IMR-90 (cell line): ENCODE data around the gene RASIP1.

Source experiments
- BHLHE40 ChIP-seq: fragments of 150-350 bp; IDR thresholded peaks from 2 replicates; pipeline ENCODE4 v1.6.1; 2016; ENCODE audit warnings: mild to moderate bottlenecking, low read depth, low read length
- CEBPB ChIP-seq: IDR thresholded peaks from 2 replicates; pipeline ENCODE4 v1.6.1; 2012; ENCODE audit warnings: low read depth, low read length, improper control_type of control experiment
- CHD1 ChIP-seq: IDR thresholded peaks from 2 replicates; pipeline ENCODE4 v1.6.1; 2012; ENCODE audit warnings: low read depth, low read length, improper control_type of control experiment
- FOS ChIP-seq: fragments of 150-350 bp; IDR thresholded peaks from 2 replicates; pipeline ENCODE4 v1.6.1; 2016; ENCODE audit warnings: low read depth, low read length
- MXI1 ChIP-seq: IDR thresholded peaks from 2 replicates; pipeline ENCODE4 v1.6.1; 2012; ENCODE audit warnings: low read depth, mild to moderate bottlenecking, low read length, moderate library complexity, borderline replicate concordance
- POLR2A ChIP-seq: IDR thresholded peaks from 2 replicates; pipeline ENCODE4 v1.6.1; 2012; ENCODE audit warnings: mild to moderate bottlenecking, low read depth, low read length
- RAD21 ChIP-seq: IDR thresholded peaks from 2 replicates; pipeline ENCODE4 v1.6.1; 2012; ENCODE audit warnings: low read length, improper control_type of control experiment
- RCOR1 ChIP-seq: IDR thresholded peaks from 2 replicates; pipeline ENCODE4 v1.6.1; 2012; ENCODE audit warnings: mild to moderate bottlenecking, low read length, improper control_type of control experiment; ENCODE audit not compliant: insufficient replicate concordance
- SMC3 ChIP-seq: fragments of 150-350 bp; IDR thresholded peaks from 2 replicates; pipeline ENCODE4 v1.6.1; 2016; ENCODE audit warnings: low read depth, mild to moderate bottlenecking, antibody characterized with exemption, low read length, moderate library complexity
- TF ChIP-seq, protein P1 (sequence below): conservative IDR thresholded peaks from 2 replicates; pipeline ENCODE4 v1.5.1; 2012; ENCODE audit warnings: mild to moderate bottlenecking, low read depth, low read length, improper control_type of control experiment
- TF ChIP-seq, protein P2 (sequence below): fragments of 150-350 bp; IDR thresholded peaks from 2 replicates; pipeline ENCODE4 v1.6.1; 2016; ENCODE audit warnings: low read depth, mild to moderate bottlenecking, low read length, moderate library complexity, borderline replicate concordance

DNA sequence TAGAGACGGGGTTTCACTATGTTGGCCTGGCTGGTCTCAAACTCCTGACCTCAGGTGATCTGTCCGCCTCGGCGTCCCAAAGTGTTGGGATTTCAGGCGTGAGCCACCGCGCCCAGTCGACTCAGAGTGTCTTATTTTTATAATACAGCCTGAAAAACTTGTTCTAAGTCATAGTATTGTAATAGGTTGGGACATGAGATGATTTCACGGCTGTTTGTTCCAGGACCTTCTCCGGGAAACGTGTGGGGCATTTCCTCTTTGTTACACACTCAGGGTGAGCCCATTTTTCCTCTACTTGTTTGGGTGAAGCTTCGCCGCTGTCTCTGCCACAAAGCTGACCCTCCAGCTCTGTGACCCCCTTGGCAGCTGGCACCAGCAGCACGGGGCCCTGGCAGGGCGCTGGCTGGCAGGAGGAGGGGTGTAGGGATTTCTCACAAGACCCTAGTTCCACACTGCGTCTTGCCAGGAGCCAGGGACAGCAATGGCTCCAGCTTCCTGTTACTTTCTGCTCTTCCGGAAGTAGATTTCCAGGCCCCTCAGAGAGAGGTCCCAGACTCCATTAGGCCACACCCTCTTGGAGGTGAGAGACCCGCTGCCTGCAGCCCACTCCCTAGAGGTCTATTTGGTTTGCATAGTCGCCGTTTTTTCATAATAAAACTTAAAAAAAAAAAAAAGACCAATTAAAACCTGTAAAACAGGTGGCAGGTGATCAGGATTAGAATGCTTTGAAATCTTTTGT, 30.5 kb upstream of the RASIP1 start:
- TF ChIP-seq, protein P1, sequence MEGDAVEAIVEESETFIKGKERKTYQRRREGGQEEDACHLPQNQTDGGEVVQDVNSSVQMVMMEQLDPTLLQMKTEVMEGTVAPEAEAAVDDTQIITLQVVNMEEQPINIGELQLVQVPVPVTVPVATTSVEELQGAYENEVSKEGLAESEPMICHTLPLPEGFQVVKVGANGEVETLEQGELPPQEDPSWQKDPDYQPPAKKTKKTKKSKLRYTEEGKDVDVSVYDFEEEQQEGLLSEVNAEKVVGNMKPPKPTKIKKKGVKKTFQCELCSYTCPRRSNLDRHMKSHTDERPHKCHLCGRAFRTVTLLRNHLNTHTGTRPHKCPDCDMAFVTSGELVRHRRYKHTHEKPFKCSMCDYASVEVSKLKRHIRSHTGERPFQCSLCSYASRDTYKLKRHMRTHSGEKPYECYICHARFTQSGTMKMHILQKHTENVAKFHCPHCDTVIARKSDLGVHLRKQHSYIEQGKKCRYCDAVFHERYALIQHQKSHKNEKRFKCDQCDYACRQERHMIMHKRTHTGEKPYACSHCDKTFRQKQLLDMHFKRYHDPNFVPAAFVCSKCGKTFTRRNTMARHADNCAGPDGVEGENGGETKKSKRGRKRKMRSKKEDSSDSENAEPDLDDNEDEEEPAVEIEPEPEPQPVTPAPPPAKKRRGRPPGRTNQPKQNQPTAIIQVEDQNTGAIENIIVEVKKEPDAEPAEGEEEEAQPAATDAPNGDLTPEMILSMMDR = no peak
- TF ChIP-seq POLR2A = no peak
- no peak for TF ChIP-seq BHLHE40
- no peak for TF ChIP-seq CEBPB
- TF ChIP-seq, protein P2, sequence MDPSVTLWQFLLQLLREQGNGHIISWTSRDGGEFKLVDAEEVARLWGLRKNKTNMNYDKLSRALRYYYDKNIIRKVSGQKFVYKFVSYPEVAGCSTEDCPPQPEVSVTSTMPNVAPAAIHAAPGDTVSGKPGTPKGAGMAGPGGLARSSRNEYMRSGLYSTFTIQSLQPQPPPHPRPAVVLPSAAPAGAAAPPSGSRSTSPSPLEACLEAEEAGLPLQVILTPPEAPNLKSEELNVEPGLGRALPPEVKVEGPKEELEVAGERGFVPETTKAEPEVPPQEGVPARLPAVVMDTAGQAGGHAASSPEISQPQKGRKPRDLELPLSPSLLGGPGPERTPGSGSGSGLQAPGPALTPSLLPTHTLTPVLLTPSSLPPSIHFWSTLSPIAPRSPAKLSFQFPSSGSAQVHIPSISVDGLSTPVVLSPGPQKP = no peak
- no peak for TF ChIP-seq MXI1
- TF ChIP-seq CHD1 = no peak
- no peak for TF ChIP-seq RCOR1
- TF ChIP-seq SMC3 = no peak
- TF ChIP-seq RAD21 = no peak
- no peak for TF ChIP-seq FOS
